Right ventricle myocardium superior (tissue), 1 donor: ENCODE results near the gene MOB2. TPM values are rescaled to one million over a fixed set of nuclear protein-coding genes. Genes with fewer than 3 reads are reported as not detected.
A peak's percentile ranks its signal among the peaks of the same experiment; 100 is the strongest.
"Not testable (repeated sequence)": the region's sequence is repeated elsewhere in the genome, so short reads cannot be mapped to it uniquely, and the experiment has no call there.

ENCODE experiments used
- ATAC-seq: fragments of 200-7000 bp; cut with Tn5 transposase; one replicate; pipeline ENCODE4 v1.9.1; 2020; ENCODE audit warnings: mild to moderate bottlenecking; ENCODE audit not compliant: poor library complexity
- DNase-seq: peaks from one replicate; pipeline ENCODE4 v3.0.0-alpha.2; 2020
- intact Hi-C: fragments of 100-400 bp; cut with DNase I; formaldehyde crosslinking; loops from one replicate; pipeline ENCODE4 v1.11.2; 2022
- total RNA-seq: library from RNA; stranded (reverse); fragmentation: NEBNext Ultra II Directional; extraction: Animal tissue kit (Norgen Biotek cat#: 25700); gene quantifications from one replicate; pipeline ENCODE4 v1.2.1, GENCODE V29; 2021
- donor health status: DM: no; HTN: yes; CAD: no; lungs with severe emphysema.

The MOB2 gene
- total RNA-seq, 1 donor from 2014 or later, result 46.1 TPM

DNA sequence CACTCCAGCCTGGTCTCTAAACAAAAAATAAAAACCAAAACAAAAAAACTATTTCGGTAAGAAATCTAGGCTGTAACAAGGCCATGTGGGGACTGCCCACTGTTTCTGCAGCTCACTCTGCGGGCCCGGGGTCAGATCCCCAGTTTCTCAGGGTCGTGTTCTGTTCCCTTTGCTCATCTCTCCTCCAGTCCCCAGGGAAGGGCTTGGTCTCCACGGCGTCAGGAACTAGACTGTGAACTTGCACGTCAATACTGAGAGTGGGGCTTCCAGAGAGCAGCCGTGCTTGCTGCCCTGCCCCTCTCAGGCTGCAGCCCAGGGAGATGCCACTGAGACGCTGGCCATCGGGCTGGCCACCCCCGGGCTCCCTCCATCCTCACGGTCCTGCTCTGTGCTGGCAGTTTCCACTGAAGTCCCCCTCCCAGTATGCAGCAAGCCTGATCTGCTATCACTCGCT is 33.7 kb upstream of the MOB2 start:
- peak; percentile 22 for DNase-seq
- no peak for ATAC-seq
- intact Hi-C loops, result no loop called here

- no peak for ATAC-seq
- no peak for DNase-seq
- intact Hi-C loops, result loop anchor here (5.0 kb wide), 1 partner anchor 317 kb away; no protein-coding TSS in a partner anchor
These were observed 32.7 kb upstream of the MOB2 start for GRCh38 chr11:1519028-1520010.

DNA sequence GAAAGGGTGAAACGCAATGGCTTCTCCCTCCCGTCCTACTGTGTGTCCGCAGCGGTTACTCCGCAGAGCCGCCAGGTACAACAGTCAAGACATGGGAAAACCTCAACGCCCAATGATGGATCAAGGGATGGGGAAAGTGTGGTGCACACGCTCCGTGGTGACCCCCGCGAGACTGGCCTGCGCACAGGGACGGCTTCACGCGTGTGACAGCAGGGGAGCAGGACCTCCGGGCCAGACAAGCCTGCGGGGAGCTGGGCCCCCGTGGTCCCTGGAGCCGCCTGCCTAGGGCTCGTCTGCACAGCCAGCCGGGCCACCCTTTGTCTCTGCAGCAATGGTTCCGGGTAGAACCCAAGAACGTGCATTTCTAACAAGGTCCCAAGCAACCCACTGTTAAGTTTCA is 31.7 kb upstream of the MOB2 start:
- no peak for DNase-seq
- intact Hi-C loops, result loop anchor here (5.0 kb wide), 1 partner anchor 316 kb away; no protein-coding TSS in a partner anchor
- ATAC-seq, result no peak

DNA sequence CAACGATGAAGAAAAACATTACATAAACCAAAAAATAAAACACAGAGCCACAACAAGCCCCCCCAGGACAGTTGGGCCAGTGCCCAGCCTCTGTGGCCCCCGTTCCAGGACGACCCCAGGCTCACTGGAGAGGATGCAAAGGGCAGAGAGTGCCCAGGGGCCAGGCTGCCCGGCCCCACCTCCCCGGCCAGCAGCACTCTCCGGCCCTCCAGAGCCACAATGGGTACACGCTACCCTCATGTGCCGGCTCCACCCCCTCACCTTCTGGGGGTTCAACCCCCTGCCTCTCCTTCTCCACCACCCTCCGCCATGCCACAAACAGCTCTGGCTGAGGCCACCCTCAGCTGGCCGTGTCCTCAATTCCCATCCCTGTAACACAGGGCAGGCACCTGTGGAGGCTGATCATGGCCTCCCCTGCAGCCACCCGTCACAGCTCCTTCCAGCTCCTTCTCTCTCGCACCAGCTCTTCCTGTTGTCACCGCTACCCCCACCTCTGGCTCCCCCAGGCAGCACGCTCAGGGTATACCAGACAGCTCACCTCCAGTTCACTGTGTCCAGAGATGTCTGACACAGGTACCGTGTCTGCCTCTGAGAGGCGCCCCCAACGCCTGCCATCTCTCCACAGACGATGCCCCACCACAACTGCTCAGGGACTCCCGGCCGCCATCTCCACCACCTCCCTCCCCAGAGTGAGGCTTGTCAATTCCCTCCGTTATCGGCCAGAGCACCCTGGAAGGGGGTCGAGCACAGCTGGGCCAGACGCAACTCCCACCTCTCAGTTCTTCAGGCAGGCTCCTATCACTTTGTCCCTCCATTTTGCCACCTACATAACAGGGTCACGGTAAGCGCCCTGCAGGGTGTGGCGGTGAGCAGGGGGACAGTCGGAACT is 30.8 kb upstream of the MOB2 start:
- intact Hi-C loops, result loop anchor here (5.0 kb wide), 1 partner anchor 315 kb away; no protein-coding TSS in a partner anchor
- no peak for ATAC-seq
- DNase-seq, result peak; percentile 33

GRCh38 chr11:1516273-1517067 is 29.9 kb upstream of the MOB2 start:
- intact Hi-C loops, result loop anchor here (5.0 kb wide), 1 partner anchor 314 kb away; no protein-coding TSS in a partner anchor
- ATAC-seq (no peak), DNase-seq (no peak)

GRCh38 chr11:1515082-1516060 is 28.8 kb upstream of the MOB2 start:
- intact Hi-C loops, result loop anchor here (5.0 kb wide), 1 partner anchor 313 kb away; no protein-coding TSS in a partner anchor
- peak; percentile 93 for ATAC-seq

GRCh38 chr11:1514336-1515061 is 27.9 kb upstream of the MOB2 start:
- ATAC-seq, result peak; percentile 72
- DNase-seq, result peak; percentile 75
- intact Hi-C loops, result loop anchor here (5.0 kb wide), 2 partner anchors 57 to 312 kb away; no protein-coding TSS in a partner anchor

More at GRCh38 chr11:1515082-1516060, 28.8 kb upstream of the MOB2 start:
- peak; percentile 86 for DNase-seq

GRCh38 chr11:1513326-1514296 is 27.0 kb upstream of the MOB2 start:
- intact Hi-C loops, result loop anchor here (5.0 kb wide), 1 partner anchor 56 kb away; no protein-coding TSS in a partner anchor
- no peak for ATAC-seq
- DNase-seq, result no peak

GRCh38 chr11:1512531-1513258 is 26.1 kb upstream of the MOB2 start:
- intact Hi-C loops, result loop anchor here (5.0 kb wide), 1 partner anchor 55 kb away; no protein-coding TSS in a partner anchor
- not testable (repeated sequence) for DNase-seq, ATAC-seq

DNA sequence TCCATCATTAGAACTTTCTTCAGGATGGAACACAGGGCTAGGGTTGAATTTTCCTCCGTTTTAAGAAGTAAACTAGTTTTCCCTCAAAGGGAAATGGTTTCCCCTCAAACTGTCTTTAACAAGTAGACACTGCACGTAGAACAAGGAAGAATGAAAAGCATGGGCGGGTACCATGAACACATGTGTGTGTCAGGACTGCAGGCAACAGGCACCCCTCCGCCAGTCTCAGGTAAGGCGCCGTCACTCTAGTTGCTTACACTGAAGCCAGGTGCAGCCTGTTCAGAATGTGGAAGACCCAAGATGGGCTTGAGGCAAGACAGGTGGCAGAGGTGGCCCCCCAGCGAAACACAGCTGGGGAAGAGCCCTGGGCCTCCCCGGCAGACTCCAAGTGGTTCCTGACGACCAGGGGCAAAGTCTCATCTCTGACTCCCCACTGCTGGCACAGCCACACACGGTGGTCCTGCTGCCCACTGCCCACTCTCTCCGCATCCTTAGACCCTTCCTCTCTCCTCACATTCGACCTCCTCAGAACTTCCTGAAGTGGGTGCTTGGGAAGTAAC is 25.4 kb upstream of the MOB2 start:
- intact Hi-C loops, result loop anchor here (5.0 kb wide), 1 partner anchor 55 kb away; no protein-coding TSS in a partner anchor
- ATAC-seq (no peak), DNase-seq (no peak)

DNA sequence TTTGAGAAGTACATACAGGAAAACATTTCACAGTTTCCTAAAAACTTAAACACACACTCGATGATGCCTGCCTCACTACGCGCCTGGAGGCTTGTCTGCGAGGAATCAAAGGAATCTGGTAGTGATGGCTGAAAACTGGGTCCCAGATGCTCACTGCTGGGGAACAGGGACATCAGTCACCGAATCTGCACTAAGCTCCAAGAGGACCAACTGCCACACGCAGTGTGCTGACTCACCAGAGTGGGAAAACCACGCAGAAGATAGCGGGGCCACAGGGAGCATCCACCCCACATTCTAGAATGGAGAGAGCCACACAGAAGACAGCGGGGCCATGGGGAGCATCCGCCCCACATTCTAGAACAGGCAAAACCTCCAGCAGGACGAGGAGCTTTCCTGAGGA is 24.3 kb upstream of the MOB2 start:
- intact Hi-C loops, result loop anchor here (5.0 kb wide), 1 partner anchor 54 kb away; no protein-coding TSS in a partner anchor
- DNase-seq (no peak), ATAC-seq (no peak)

- DNase-seq, ATAC-seq: not testable (repeated sequence)
- intact Hi-C loops, result loop anchor here (5.0 kb wide), 1 partner anchor 53 kb away; no protein-coding TSS in a partner anchor
These were observed 23.8 kb upstream of the MOB2 start for GRCh38 chr11:1510351-1510750.

DNA sequence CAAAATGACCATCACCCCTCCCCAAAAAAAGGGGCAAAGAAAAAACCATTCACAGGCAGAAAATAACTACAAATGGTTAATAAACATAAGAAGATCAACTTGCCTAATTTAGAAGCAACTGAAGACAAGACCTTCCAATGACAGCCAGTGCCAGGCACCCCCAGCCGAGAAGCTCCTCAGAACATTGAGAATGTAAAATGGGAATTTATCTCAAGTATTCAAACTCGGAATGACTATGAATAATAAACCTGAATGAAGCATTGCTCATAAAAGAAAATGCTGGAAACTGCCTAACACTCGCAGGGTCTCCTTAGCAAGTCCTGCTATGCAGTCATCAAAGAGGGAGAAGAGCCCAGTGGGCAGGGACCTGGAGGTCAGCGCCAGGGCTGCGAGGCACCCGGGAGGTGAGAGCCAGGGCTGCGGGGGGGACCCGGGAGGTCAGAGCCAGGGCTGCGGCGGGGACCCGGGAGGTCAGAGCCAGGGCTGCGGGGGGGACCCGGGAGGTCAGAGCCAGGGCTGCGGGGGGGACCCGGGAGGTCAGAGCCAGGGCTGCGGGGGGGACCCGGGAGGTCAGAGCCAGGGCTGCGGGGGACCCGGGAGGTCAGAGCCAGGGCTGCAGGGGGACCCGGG is 23.2 kb upstream of the MOB2 start:
- ATAC-seq, result no peak
- intact Hi-C loops, result loop anchor here (5.0 kb wide), 1 partner anchor 52 kb away; no protein-coding TSS in a partner anchor
- DNase-seq, result no peak
